K562 (cell line): ENCODE results near the gene CPE. TPM values are rescaled to one million over a fixed set of nuclear protein-coding genes. Genes with fewer than 3 reads are reported as not detected.

Experiments used
- ATAC-seq: fragments of 200-7000 bp; cut with Tn5 transposase; 3 replicates; pipeline ENCODE4 v1.9.1; 2020; ENCODE audit warnings: moderate library complexity
- BruUV-seq: library from RNA; stranded (reverse); fragments of 400-500 nt; replicated peaks from 2 replicates; lab custom pipeline; 2021; lab: Mats Ljungman, UMichigan
- CTCF ChIA-PET: fragments of 300-600 bp; formaldehyde crosslinking; extraction: SDS; loops from one replicate; lab custom pipeline; 2021; ENCODE audit warnings: low intra/inter-chr PET ratio; lab: Yijun Ruan, JAX
- POLR2A ChIA-PET: fragments of 300-600, 350-650 bp; sonication (Branson Sonifier 250); formaldehyde crosslinking; extraction: SDS; loops from one replicate; lab custom pipeline; 2021; ENCODE audit warnings: antibody characterized with exemption, inconsistent platforms; lab: Yijun Ruan, JAX
- DNase-seq, 4 experiments: peaks; one replicate each; pipeline versions ENCODE4 v3.0.0 to v3.0.0-alpha.2; 2011 to 2018; ENCODE audit warnings: low spot score in 3 of 4, mixed read lengths in 3 of 4; ENCODE audit errors: extremely low read depth in 1 of 4
- FAIRE-seq: peaks from 2 replicates; lab custom pipeline; 2011; peaks lifted over from hg19 to GRCh38; lab: Jason Lieb, UNC
- H2AFZ ChIP-seq: 2 replicates; pipeline ENCODE4 v1.6.0; 2011; ENCODE audit warnings: low read depth, low read length, control low read depth, inconsistent platforms
- H3K27ac ChIP-seq: fragments of 200-600 bp; 3 replicates; pipeline ENCODE4 v1.8.0; 2011; ENCODE audit warnings: low read depth, mild to moderate bottlenecking, control low read depth, inconsistent platforms, low read length, moderate library complexity, mixed read lengths; ENCODE audit errors: extremely low read depth
- H3K27me3 ChIP-seq, 2 experiments: fragments of 300-600 bp in 1 of 2; 2 replicates in 1 of 2; 3 replicates in 1 of 2; pipeline versions ENCODE4 v1.6.0 to v1.8.0; 2011; ENCODE audit warnings: inconsistent platforms in 2 of 2, low read length in 2 of 2, mild to moderate bottlenecking in 1 of 2, mixed read lengths in 1 of 2, moderate library complexity in 1 of 2; ENCODE audit not compliant: control insufficient read depth in 2 of 2, insufficient read depth in 2 of 2
- H3K36me3 ChIP-seq: fragments of 300-600 bp; 3 replicates; pipeline ENCODE4 v1.8.0; 2011; ENCODE audit warnings: mild to moderate bottlenecking, low read length, inconsistent platforms; ENCODE audit not compliant: control insufficient read depth, insufficient read depth
- H3K4me1 ChIP-seq, 2 experiments: fragments of 200-600 bp in 1 of 2; replicated peaks in 1 of 2; 2 replicates in 1 of 2; 3 replicates in 1 of 2; pipeline versions ENCODE4 v1.5.1 to v1.8.0; 2011; ENCODE audit warnings: inconsistent platforms in 2 of 2, low read length in 2 of 2, mild to moderate bottlenecking in 1 of 2, mixed read lengths in 1 of 2, moderate library complexity in 1 of 2; ENCODE audit not compliant: control insufficient read depth in 2 of 2, insufficient read depth in 2 of 2
- H3K4me2 ChIP-seq: 2 replicates; pipeline ENCODE4 v1.6.1; 2011; ENCODE audit warnings: low read length, control low read depth, inconsistent platforms, mixed read lengths; ENCODE audit not compliant: insufficient read depth
- H3K4me3 ChIP-seq: fragments of 200-600 bp; sonication (generic), shearing (Covaris generic); 2 replicates; pipeline ENCODE4 v1.5.1; 2016; ENCODE audit warnings: control low read depth, inconsistent platforms
- H3K79me2 ChIP-seq: fragments of 200-600 bp; 3 replicates; pipeline ENCODE4 v1.8.0; 2011; ENCODE audit warnings: low read length, inconsistent platforms; ENCODE audit not compliant: control insufficient read depth, insufficient read depth
- H3K9ac ChIP-seq, 2 experiments: 2 replicates each; pipeline versions ENCODE4 v1.6.0 to v1.6.1; 2011; ENCODE audit warnings: low read depth in 2 of 2, low read length in 2 of 2, control low read depth in 1 of 2, inconsistent platforms in 1 of 2, mild to moderate bottlenecking in 1 of 2, mixed read lengths in 1 of 2; ENCODE audit not compliant: insufficient read depth in 1 of 2
- H3K9me1 ChIP-seq: one replicate; pipeline ENCODE4 v1.6.0; 2011; ENCODE audit warnings: inconsistent platforms, mild to moderate bottlenecking, low read length, moderate library complexity; ENCODE audit not compliant: control insufficient read depth, insufficient read depth
- H3K9me3 ChIP-seq: replicated peaks from 2 replicates; pipeline ENCODE4 v1.5.1; 2011; ENCODE audit warnings: low read depth, low read length, inconsistent platforms; ENCODE audit not compliant: control insufficient read depth, insufficient read depth
- H4K20me1 ChIP-seq: replicated peaks from 2 replicates; pipeline ENCODE4 v1.6.1; 2011; ENCODE audit warnings: low read length, inconsistent platforms, mixed read lengths; ENCODE audit not compliant: control insufficient read depth, insufficient read depth
- BCOR ChIP-seq: fragments of 450-650 bp; IDR thresholded peaks from 2 replicates; pipeline ENCODE4 v1.6.1; 2016
- CEBPB ChIP-seq: fragments of 450-650 bp; IDR thresholded peaks from 2 replicates; pipeline ENCODE4 v1.6.1; 2016; ENCODE audit warnings: missing genetic modification characterization, missing compliant biosample characterization
- MTA3 ChIP-seq: fragments of 450-650 bp; formaldehyde crosslinking; IDR thresholded peaks from 2 replicates; pipeline ENCODE4 v1.6.1; 2017; ENCODE audit warnings: mild to moderate bottlenecking, borderline replicate concordance
- ZNF551 ChIP-seq: fragments of 250-450 bp; sonication (Bioruptor Pico); IDR thresholded peaks from 2 replicates; pipeline ENCODE4 v1.5.0; 2021; ENCODE audit warnings: mild to moderate bottlenecking, moderate library complexity
- ZNF785 ChIP-seq: fragments of 250-450 bp; sonication (Bioruptor Pico); IDR thresholded peaks from 2 replicates; pipeline ENCODE4 v1.4.0; 2020; ENCODE audit warnings: mild to moderate bottlenecking
- WGBS: fragments of 100-300 bp; shearing (Covaris generic); methylation state at CpG from one replicate; pipeline ENCODE4 v1.1.6; 2016; ENCODE audit warnings: low coverage, mixed read lengths; ENCODE audit not compliant: insufficient coverage; ENCODE audit errors: missing lambda C conversion rate; 5-methylcytosine and 5-hydroxymethylcytosine counted together
- in situ Hi-C: fragments of 300-500 bp; cut with MboI; formaldehyde crosslinking; loops from 4 replicates; pipeline ENCODE4 v1.15.0; 2018; ENCODE audit warnings: inconsistent platforms, mixed read lengths
- intact Hi-C: fragments of 100-400 bp; cut with micrococcal nuclease; formaldehyde crosslinking; loops from 2 replicates; pipeline ENCODE4 v1.14.2; 2022
- polyA plus RNA-seq, 8 experiments: library from polyadenylated mRNA; depleted of rRNA in 4 of 8; stranded (reverse) in 5 of 8; unstranded in 3 of 8; fragments of >200 nt; fragmentation: Nextera tagmentation in 2 of 8; fragmentation: Illumina TruSeq in 1 of 8; extraction: Ambion mirVana in 2 of 8; extraction: Trizol in 1 of 8; gene quantifications; 2 replicates each; pipeline versions ENCODE4 v1.2.1 to v1.2.3, GENCODE V29; 2011 to 2014; ENCODE audit warnings: inconsistent platforms in 1 of 8, missing spikeins in 1 of 8
- total RNA-seq, 7 experiments: library from RNA; depleted of rRNA in 6 of 7; stranded (reverse); fragments of >200 nt in 6 of 7; fragmentation: Illumina TruSeq in 2 of 7; extraction: Trizol in 2 of 7; gene quantifications; 2 replicates each; pipeline versions ENCODE4 v1.2.1 to v1.2.3, GENCODE V29; 2011 to 2021; ENCODE audit warnings: low replicate concordance in 1 of 7
- TF ChIP-seq, protein P1 (sequence below): sonication (generic); formaldehyde crosslinking; IDR thresholded peaks from 2 replicates; pipeline ENCODE4 v1.8.0; 2022; ENCODE audit warnings: mild to moderate bottlenecking, low read depth, missing genetic modification reagents
- TF ChIP-seq, protein P2 (sequence below): fragments of 450-650 bp; formaldehyde crosslinking; IDR thresholded peaks from 2 replicates; pipeline ENCODE4 v1.4.0; 2022; ENCODE audit warnings: missing genetic modification characterization

The CPE gene
- total and polyA plus RNA-seq, 9 of the 15 experiments (the other 6 are each of a cell fraction or from before 2014, with no cell fraction given) = 0.04 to 0.16 (median 0.06) TPM; not detected in 4

DNA sequence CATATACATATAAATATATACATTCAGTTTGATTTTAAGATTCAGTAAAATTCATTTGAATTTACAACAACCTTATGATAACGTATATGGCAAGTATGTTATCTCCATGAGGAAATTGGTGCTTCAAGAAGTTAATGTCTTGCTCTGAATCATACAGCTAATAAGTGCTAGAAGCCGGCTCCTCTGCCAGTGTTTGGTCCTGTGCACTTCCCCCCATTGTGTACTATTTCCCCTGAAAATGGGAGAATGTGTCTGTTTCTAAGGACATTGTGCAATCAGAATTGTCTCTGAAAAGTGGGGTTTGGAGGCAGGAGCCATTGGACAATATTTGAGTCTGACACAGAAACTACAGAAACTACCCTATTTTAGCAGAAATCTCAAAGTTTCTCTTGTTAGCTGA lies 135.9 kb downstream of the CPE start:
- Histone ChIP-seq H4K20me1 (no peaks in the 10 kb centered on the region), H3K9ac (no peak overlapping the region), H3K36me3 (no peaks in the 10 kb centered on the region), H3K27me3 (no peaks in the 10 kb centered on the region), H3K9me1 (no peaks in the 10 kb centered on the region), H3K27ac (no peak overlapping the region), H3K79me2 (no peaks in the 10 kb centered on the region), H3K4me1 (no peaks in the 10 kb centered on the region), H3K4me2 (no peak overlapping the region), H3K9me3 (no peaks in the 10 kb centered on the region), H2AFZ (no peak overlapping the region), H3K4me3 (no peak overlapping the region)
- POLR2A ChIA-PET = no interaction called here
- CTCF ChIA-PET = no interaction called here
- intact Hi-C loops = no loop called here
- WGBS = 0% methylated on average over 2 of the region's 2 CpGs
- ATAC-seq (no peak), DNase-seq (no peak), FAIRE-seq (no peak)
- TF ChIP-seq, protein P1, sequence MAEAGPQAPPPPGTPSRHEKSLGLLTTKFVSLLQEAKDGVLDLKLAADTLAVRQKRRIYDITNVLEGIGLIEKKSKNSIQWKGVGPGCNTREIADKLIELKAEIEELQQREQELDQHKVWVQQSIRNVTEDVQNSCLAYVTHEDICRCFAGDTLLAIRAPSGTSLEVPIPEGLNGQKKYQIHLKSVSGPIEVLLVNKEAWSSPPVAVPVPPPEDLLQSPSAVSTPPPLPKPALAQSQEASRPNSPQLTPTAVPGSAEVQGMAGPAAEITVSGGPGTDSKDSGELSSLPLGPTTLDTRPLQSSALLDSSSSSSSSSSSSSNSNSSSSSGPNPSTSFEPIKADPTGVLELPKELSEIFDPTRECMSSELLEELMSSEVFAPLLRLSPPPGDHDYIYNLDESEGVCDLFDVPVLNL = no peak
- TF ChIP-seq ZNF785 (no peak), MTA3 (no peak), ZNF551 (CRISPR knock-in tag) (no peak), CEBPB (tag) (peak; percentile 18; the same call in 1 of the 2 replicates), BCOR (no peak)
- TF ChIP-seq, protein P2, sequence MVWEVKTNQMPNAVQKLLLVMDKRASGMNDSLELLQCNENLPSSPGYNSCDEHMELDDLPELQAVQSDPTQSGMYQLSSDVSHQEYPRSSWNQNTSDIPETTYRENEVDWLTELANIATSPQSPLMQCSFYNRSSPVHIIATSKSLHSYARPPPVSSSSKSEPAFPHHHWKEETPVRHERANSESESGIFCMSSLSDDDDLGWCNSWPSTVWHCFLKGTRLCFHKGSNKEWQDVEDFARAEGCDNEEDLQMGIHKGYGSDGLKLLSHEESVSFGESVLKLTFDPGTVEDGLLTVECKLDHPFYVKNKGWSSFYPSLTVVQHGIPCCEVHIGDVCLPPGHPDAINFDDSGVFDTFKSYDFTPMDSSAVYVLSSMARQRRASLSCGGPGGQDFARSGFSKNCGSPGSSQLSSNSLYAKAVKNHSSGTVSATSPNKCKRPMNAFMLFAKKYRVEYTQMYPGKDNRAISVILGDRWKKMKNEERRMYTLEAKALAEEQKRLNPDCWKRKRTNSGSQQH = no peak
- in situ Hi-C loops = no loop called here
- BruUV-seq = no TSS peak
